Stimulated activated CD4-positive, alpha-beta T cell treated with anti-CD3 and anti-CD28 coated beads, Interleukin-15, amount 100 ng/mL, for 48 hours (primary cell): ENCODE measurements around the gene TMEM143.

Source experiments
- DNase-seq, 2 donors: peaks; one replicate each; pipeline ENCODE4 v3.0.0-alpha.2; 2020; ENCODE audit warnings: low read depth in 2 of 2

The TMEM143 gene

DNA sequence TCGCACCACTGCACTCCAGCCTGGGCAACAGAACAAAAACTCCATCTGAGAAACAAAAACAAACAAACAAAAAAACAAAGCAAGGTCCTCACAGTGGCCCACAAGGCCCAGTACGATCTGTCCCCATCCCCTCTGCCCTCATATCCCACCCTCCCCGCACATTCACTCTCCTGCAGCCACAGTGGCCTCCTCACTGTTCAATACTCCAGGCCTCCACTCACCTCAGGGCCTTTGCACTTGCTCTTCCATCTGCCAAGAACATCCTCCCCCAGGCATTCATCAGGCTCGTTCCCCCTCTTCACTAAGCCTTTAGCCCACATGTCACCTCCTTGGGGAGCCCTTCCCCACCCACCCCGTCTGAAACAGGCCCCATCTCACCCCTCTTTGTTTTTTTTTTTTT is 4.6 kb downstream of the TMEM143 start:
- no peak for DNase-seq

DNA sequence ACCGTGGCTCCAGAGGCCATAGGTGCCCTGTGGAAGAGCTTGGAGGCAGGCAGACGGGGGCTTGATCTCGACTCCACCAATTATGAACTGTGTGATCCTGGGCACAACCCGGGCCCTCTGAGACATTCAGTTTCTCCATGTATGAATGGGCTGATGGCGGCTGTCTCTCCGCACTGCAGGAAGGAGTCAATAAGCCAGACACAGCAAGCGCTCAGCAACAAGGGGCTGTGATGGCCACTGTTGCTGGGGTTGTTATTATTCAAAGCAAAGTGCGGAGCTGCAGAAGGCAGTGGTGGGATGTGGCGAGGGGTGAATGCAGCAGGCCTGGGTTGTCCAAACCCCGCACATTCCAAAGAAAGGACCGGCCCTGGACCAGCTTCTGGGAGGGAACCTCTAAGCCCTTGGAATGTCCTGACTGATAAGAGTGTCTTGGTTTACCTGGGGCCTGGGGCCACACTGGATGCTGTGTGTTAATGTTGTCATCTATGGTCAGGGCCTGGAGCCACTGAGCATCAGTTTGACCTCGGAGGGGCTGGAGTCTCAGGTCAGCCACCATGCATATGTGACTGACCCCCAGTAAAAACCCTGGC is 8.3 kb downstream of the TMEM143 start:
- no peak for DNase-seq

- no peak for DNase-seq
These were observed 9.3 kb downstream of the TMEM143 start for GRCh38 chr19:48354332-48354992.

DNA sequence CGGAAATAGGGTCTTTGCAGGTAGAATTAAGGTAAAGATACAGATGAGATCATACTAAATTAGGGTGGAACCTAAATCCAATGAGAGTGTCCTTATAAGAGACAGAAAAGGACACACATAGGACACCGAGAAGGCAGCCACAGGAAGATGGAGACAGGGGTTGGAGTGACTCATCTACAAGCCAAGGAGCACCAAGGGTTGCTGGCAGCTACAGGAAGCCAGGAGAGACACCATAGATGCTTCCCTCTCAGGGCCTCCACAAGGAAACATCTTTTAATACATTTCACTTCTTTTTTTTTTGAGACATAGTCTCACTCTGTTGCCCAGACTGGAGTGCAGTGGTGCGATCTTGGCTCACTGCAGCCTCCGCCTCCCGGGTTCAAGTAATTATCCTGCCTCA is 10.1 kb downstream of the TMEM143 start:
- no peak for DNase-seq

- peak; percentile 71 to 80 for DNase-seq
These were observed 12.4 kb downstream of the TMEM143 start for GRCh38 chr19:48351341-48351752.

GRCh38 chr19:48350856-48351255 is 12.9 kb downstream of the TMEM143 start:
- no peak for DNase-seq

DNA sequence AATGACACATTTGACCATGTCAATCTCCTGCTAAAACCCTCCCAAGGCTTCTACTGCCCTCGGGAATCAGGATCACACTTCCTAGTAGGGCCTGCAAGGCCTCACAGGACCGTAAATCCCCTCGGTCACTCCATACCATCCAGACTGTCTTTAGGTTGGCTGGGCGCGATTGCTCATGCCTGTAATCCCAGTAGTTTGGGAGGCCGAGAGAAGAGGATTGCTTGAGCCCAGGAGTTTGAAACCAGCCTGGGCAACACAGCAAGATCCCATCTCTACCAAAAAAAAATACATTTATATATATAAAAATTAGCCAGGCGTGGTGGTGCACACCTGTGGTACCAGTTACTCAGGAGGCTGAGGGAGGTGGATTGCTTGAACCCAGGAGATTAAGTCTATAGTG is 15.0 kb downstream of the TMEM143 start:
- no peak for DNase-seq

- no peak for DNase-seq
These were observed 15.7 kb downstream of the TMEM143 start for GRCh38 chr19:48348045-48348444.

GRCh38 chr19:48346191-48346590 is 17.5 kb downstream of the TMEM143 start:
- no peak for DNase-seq

- no peak for DNase-seq
These were observed 18.8 kb downstream of the TMEM143 start for GRCh38 chr19:48344892-48345291.

DNA sequence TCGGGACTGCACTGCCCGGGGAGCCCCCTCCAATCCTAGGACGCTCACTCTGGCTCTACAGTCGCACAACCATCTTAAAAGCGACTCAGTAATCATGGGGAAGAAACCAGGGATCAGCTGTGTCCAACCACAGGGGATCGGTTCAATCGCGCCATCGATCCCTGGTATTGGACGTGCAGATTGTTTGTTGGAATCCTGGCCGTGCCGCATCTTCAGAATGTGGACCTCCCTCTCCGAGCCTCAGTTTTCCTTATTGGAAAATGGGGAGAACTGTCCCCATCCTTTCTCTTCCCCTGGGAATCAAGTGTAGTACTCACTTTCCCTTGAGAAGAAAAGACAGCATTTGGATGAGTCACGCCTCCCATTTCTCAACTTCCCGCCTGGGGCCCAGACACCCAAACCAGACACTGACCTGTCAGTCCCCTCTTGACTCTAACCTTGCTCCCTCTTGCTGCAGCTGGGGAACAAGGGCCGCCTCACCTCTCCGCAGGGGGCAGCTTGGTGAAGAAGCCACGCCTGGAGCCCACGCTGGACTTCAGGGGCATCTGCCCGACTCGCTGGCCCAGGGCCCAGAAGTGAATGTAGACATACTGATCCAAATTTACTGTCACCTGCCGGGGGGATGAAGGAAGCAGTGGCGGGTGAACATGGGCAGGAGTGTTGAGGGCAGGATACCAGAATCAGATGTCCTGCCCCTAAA is 20.7 kb downstream of the TMEM143 start:
- DNase-seq = no peak

DNA sequence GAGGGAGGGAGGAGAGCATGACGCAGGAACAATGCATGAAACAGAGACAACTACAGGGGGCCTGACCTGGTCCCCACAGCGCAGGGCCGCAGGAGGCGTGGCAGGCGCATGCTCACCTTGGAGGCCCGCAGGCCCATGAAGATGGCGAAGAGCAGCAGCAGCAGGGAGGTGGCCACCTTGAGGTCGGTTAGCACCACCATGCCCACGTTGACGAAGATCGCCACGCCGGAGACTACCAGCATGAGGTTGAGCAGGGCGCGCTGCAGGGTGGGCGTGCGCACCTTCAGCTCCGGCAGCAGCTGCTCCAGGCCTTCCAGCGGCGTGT is 21.4 kb downstream of the TMEM143 start:
- no peak for DNase-seq

DNA sequence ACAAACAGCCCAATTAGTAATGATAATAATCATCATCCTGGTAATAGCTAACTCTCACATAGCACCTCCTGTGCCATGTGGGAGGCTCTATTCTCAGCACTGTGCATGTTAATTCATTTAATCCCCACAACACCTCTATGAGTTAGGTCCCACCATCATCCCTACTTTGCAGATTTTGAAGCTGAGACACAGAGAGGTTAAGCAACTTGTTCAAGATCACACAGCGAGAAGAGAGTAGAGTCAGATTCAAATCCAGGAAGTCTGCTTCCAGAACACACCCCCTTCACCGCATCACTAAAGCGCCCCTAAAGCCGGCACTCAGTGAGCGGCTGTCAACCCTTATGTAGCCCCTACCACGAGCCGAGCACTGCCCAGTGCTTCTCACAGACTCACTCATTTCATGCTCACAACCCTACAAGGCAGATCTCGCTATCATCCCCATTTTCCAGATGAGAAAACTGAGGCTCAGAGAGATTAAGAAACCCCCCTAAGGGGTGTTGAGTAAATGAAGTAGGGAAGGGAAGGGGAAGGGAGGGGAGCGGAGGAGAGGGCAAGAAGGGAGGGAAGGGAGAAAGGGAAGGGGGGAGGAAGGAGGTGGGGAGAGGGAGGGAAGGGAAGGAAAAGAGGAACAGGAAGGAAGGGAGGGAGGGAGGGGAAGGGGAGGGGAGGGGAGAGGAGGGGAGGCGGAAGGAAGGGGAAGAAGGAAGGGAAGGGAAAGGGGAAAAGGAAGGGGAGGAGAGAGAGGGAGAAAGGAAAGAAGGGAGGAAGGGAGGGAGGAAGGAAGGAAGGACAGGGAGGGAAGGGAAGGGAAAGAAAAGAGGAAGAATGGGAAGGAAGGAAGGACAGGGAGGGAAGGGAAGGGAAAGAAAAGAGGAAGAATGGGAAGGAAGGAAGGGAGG is 22.0 kb downstream of the TMEM143 start:
- DNase-seq = no peak

DNA sequence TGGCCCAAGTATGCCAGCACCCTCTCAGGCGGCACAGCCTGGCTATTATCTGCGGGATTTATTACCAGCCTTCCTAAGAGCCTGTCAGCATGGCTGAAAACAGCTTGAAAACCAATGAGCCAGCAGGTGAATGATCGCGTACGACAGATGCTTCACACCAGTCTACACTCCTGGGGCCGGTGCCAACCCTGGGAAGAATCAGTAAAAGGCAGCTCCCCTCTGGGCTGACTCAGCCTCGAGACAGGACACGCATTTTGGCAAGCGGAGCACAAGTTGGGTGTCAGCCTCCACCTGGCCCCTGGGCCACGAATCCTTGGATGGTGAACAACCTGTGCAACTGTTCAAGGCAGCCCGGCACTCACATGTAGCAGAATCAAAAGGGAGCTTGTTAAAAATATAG is 22.7 kb downstream of the TMEM143 start:
- DNase-seq = no peak

DNA sequence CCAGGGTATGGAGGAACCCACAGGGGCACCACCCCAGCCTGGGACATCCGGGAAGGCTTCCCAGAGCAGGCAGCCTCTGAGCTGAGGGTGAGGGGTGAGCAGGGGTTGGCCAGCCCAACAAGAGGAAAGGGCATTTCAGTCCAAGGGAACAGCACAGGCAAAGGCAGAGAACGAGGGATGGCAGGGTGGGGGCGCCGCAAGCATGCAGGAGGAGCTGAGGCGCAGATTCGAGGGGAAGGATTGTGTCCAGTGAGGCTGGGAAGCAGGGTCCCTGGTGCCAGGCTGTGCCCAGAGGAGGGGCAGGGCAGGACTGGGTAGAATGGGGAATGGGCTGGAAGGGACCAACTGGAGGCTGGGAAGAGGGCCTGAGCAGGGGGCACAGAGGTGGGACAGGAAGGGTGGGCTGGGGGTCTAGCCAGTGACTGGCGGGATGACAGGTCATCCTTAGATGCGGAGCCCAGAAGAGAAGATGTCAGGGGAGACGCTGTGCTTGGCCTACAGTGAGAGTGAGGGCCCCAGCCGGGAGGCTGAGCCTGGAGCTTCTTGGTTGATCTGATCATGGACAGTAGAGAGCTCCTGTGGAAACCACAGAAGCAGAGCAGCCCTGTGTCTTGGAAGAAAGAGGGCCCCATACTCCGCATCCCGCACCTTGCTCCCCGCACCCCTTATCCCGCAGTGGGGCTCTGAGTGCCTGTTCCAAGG is 24.8 kb downstream of the TMEM143 start:
- no peak for DNase-seq

DNA sequence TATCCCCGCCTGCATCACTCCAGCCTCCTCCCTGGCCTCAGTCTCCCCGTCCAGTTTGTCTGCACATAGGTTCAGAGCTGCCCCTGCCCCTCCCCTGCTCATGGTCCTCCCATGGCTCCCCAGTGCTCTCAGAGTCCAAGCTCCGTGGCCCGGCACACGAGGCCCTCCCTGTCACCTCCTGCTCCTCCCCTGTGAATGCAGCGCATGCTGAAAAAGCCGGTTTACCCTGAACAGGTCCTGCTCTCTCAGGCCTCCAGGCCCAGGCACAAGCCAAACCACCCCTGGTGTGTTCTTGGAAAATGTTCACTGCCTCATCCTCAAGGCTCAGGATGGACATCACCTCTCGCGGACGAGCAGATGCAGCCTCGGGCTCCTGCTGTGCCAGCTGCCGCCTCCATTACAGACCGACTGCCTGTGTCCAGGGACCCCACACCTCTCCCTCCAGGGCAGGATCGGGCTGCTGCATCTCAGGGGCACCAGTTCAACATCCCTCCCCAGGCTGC is 25.4 kb downstream of the TMEM143 start:
- DNase-seq = no peak

DNA sequence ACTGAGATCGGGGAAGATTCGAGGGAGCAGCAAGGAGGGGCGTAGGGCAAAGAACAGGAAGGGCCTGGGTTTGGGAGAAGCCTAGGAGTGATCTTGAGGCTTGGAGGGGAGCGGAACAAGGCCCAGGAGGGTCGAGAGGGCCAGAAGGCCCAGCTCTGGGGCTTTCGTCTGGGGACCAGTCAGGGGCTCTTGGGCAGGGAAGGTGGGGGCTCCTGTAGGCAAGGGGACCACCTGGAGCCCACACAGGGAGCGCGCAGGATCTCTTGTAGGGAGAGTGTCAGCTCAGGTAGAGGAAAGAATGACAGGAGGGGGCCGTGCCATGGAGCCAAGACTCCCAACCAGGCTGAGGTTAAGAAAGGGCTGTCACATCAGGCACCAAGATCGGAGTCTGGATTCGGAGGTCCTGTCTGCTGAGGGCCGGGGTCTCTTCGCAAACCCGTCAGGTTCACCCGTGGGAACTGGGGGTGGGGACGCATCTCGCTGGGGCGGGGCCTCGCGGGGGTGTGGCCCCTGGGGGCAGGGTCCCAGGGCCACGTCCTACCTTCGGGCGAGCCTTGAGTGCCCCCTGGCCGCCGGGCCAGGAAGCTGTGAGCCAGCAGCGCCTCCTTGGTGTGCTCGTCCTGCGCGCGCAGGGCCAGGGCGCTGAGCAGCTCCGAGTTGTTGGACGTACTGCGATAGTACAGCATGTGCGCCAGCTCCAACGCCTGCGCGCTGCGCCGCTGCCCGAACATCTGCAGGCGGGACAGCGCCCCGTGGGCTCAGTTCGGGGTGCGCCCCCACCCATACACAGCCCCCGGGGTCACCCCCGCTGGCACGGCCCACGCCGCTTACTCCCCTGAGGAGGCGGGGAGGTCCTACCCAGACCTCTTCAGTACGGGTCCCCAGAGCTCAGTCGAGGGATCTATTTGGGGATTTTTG is 30.0 kb downstream of the TMEM143 start:
- peak; percentile 87 to 92 for DNase-seq

GRCh38 chr19:48332662-48333466 is 30.9 kb downstream of the TMEM143 start:
- peak; percentile 90 to 92 for DNase-seq

- no peak for DNase-seq
These were observed 31.4 kb downstream of the TMEM143 start for GRCh38 chr19:48332351-48332661.
